ENCODE data around the gene NFS1.
"Not testable (repeated sequence)": the region's sequence is repeated elsewhere in the genome, so short reads cannot be mapped to it uniquely, and the experiment has no call there.

NFS1 gene

GRCh38 chr20:35699127-35699956 is at the start of gene NFS1, which contains the start of gene ROMO1:
TSS of gene NFS1 (minus strand) at chr20:35699352. CDS start at chr20:35699288, 64 bp downstream.
TSS of gene ROMO1 (plus strand) at chr20:35699405. CDS start at chr20:35699633, 228 bp downstream.
- DNase-seq = peak; percentile 96

- not testable (repeated sequence) for DNase-seq
These were observed 45.3 kb upstream of the NFS1 start for GRCh38 chr20:35744492-35744841.

GRCh38 chr20:35743693-35744491 is 44.7 kb upstream of the NFS1 start:
- no peak for DNase-seq

- DNase-seq = peak; percentile 77
These were observed 43.8 kb upstream of the NFS1 start for GRCh38 chr20:35742741-35743523.

GRCh38 chr20:35741892-35742740 is 43.0 kb upstream of the NFS1 start, which contains the start of gene RBM39:
TSS of gene RBM39 (minus strand) at chr20:35742260. CDS start at chr20:35740874, 1,386 bp downstream.
- peak; percentile 100 for DNase-seq

GRCh38 chr20:35739294-35740163 is 40.4 kb upstream of the NFS1 start:
- DNase-seq = no peak

- no peak for DNase-seq
These were observed 39.4 kb upstream of the NFS1 start for GRCh38 chr20:35738410-35739179.

- no peak for DNase-seq
These were observed 38.7 kb upstream of the NFS1 start for GRCh38 chr20:35737865-35738333.

GRCh38 chr20:35735826-35736470 is 36.8 kb upstream of the NFS1 start:
- DNase-seq = no peak

GRCh38 chr20:35734777-35735649 is 35.9 kb upstream of the NFS1 start:
- no peak for DNase-seq

- no peak for DNase-seq
These were observed 35.2 kb upstream of the NFS1 start for GRCh38 chr20:35734374-35734773.

GRCh38 chr20:35732644-35732982 is 33.5 kb upstream of the NFS1 start:
- DNase-seq = no peak

- no peak for DNase-seq
These were observed 32.9 kb upstream of the NFS1 start for GRCh38 chr20:35731862-35732643.

GRCh38 chr20:35731469-35731788 is 32.3 kb upstream of the NFS1 start:
- DNase-seq = no peak

- no peak for DNase-seq
These were observed 31.7 kb upstream of the NFS1 start for GRCh38 chr20:35730583-35731468.

- DNase-seq = no peak
These were observed 30.9 kb upstream of the NFS1 start for GRCh38 chr20:35729836-35730582.

All from eye (tissue), 1 donor.